HEK293T (cell line): ENCODE results near the gene ALLC.

Source experiments
- CTCF ChIA-PET: fragments of 350-600 bp; formaldehyde crosslinking; extraction: SDS; loops from one replicate; lab custom pipeline; 2021; ENCODE audit warnings: antibody characterized with exemption, inconsistent platforms; lab: Yijun Ruan, JAX
- POLR2A ChIA-PET: fragments of 350-600 bp; formaldehyde crosslinking; extraction: SDS; loops from one replicate; lab custom pipeline; 2020; ENCODE audit warnings: antibody characterized with exemption, inconsistent platforms; lab: Yijun Ruan, JAX
- DNase-seq: peaks from one replicate; pipeline ENCODE4 v3.0.0; 2012; ENCODE audit warnings: mixed read lengths; ENCODE audit errors: extremely low spot score
- ARNT ChIP-seq: fragments of 450-650 bp; IDR thresholded peaks from 2 replicates; pipeline ENCODE4 v1.6.1; 2017; ENCODE audit warnings: mild to moderate bottlenecking
- BHLHE40 ChIP-seq: fragments of 450-650 bp; IDR thresholded peaks from 2 replicates; pipeline ENCODE4 v1.6.1; 2016; ENCODE audit warnings: mild to moderate bottlenecking, moderate library complexity, borderline replicate concordance
- CTBP1 ChIP-seq: fragments of 450-650 bp; IDR thresholded peaks from 2 replicates; pipeline ENCODE4 v1.6.1; 2016; ENCODE audit warnings: borderline replicate concordance
- ELF4 ChIP-seq: fragments of 450-650 bp; IDR thresholded peaks from 2 replicates; pipeline ENCODE4 v1.6.1; 2017; ENCODE audit warnings: antibody characterized with exemption
- FOXA1 ChIP-seq: fragments of 450-650 bp; IDR thresholded peaks from 2 replicates; pipeline ENCODE4 v1.6.1; 2016; ENCODE audit warnings: mild to moderate bottlenecking
- FOXK2 ChIP-seq: fragments of 450-650 bp; IDR thresholded peaks from 2 replicates; pipeline ENCODE4 v1.6.1; 2016; ENCODE audit warnings: mild to moderate bottlenecking
- FOXM1 ChIP-seq: fragments of 450-650 bp; IDR thresholded peaks from 2 replicates; pipeline ENCODE4 v1.6.1; 2017; ENCODE audit warnings: mild to moderate bottlenecking, borderline replicate concordance
- HDGF ChIP-seq: fragments of 450-650 bp; IDR thresholded peaks from 2 replicates; pipeline ENCODE4 v1.6.1; 2017; ENCODE audit warnings: antibody characterized with exemption, borderline replicate concordance
- L3MBTL2 ChIP-seq: fragments of 450-650 bp; conservative IDR thresholded peaks from 2 replicates; pipeline ENCODE4 v1.6.1; 2016; ENCODE audit warnings: mild to moderate bottlenecking
- LEF1 ChIP-seq: fragments of 450-650 bp; IDR thresholded peaks from 2 replicates; pipeline ENCODE4 v1.6.1; 2017; ENCODE audit warnings: mild to moderate bottlenecking, borderline replicate concordance
- NFRKB ChIP-seq: fragments of 450-650 bp; IDR thresholded peaks from 2 replicates; pipeline ENCODE4 v1.6.1; 2016; ENCODE audit warnings: mild to moderate bottlenecking, moderate library complexity
- PKNOX1 ChIP-seq: fragments of 450-650 bp; IDR thresholded peaks from 2 replicates; pipeline ENCODE4 v1.6.1; 2016
- SP1 ChIP-seq: fragments of 450-650 bp; IDR thresholded peaks from 2 replicates; pipeline ENCODE4 v1.6.1; 2017
- SUZ12 ChIP-seq: fragments of 450-650 bp; IDR thresholded peaks from 2 replicates; pipeline ENCODE4 v1.6.1; 2016; ENCODE audit warnings: mild to moderate bottlenecking
- TARDBP ChIP-seq: fragments of 450-650 bp; IDR thresholded peaks from 2 replicates; pipeline ENCODE4 v1.6.1; 2016
- ZNF384 ChIP-seq: fragments of 450-650 bp; IDR thresholded peaks from 2 replicates; pipeline ENCODE4 v1.6.1; 2016

Gene ALLC

DNA sequence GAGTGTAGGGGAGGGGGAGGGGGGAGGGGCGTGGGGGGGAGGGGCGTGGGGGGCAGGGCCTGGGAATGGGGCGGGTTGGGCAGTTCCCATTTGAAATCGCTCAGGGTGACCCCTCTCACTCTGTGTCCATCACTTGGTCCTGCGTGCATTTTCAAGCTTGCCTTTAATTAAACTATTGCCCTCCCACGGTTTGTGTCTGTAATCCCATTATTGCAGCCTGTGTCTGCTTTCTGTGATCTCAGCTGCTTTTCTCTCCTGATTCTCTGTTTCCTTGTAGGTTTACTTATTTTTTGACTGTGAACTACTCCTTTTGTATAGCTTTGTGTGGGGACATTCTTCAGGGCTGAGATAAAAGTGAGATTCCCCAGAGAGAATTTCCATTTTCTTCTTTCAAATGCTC, 46.7 kb downstream of the ALLC start:
- CTCF ChIA-PET, result no interaction called here

GRCh38 chr2:3705782-3706181, 47.8 kb downstream of the ALLC start:
- CTCF ChIA-PET, result no interaction called here
- POLR2A ChIA-PET, result no interaction called here
- DNase-seq, result no peak
- no peak for TF ChIP-seq ZNF384
- TF ChIP-seq PKNOX1, result no peak
- TF ChIP-seq BHLHE40, result no peak
- TF ChIP-seq FOXM1, result no peak
- TF ChIP-seq FOXA1, result no peak
- TF ChIP-seq ELF4, result no peak
- no peak for TF ChIP-seq SP1
- TF ChIP-seq L3MBTL2, result no peak
- TF ChIP-seq FOXK2, result no peak
- no peak for TF ChIP-seq TARDBP
- TF ChIP-seq NFRKB, result no peak
- no peak for TF ChIP-seq ARNT

More for the DNA sequence above, 46.7 kb downstream of the ALLC start:
- DNase-seq, result no peak
- TF ChIP-seq LEF1 (no peak), NFRKB (no peak), CTBP1 (no peak), ARNT (no peak), ELF4 (no peak), L3MBTL2 (no peak), TARDBP (no peak)
- POLR2A ChIA-PET, result no interaction called here

DNA sequence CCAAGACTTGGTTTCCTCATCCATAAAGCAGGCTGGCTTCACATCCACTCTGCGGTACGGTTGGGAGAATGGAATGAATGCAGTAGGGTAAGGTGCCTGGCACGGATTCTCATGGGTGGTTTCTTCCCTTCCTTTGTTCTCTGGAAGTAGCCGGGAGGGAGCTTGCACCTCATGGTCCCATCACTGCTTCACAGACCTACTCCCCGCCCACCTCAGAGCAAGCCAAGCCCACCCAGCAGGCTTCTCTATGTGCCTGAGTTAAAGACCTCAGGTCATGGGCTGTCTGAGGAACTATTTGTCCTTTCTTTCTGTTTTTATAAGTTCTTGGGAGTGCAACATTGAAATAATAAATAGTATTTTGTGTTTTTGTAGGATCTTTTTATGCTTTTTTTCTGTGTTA, 48.9 kb downstream of the ALLC start:
- no peak for DNase-seq
- POLR2A ChIA-PET, result no interaction called here
- TF ChIP-seq ELF4 (no peak), CTBP1 (no peak), LEF1 (no peak), L3MBTL2 (no peak), FOXA1 (no peak), HDGF (no peak), PKNOX1 (no peak), FOXK2 (no peak), ARNT (no peak), FOXM1 (no peak), SP1 (no peak)
- CTCF ChIA-PET, result no interaction called here

DNA sequence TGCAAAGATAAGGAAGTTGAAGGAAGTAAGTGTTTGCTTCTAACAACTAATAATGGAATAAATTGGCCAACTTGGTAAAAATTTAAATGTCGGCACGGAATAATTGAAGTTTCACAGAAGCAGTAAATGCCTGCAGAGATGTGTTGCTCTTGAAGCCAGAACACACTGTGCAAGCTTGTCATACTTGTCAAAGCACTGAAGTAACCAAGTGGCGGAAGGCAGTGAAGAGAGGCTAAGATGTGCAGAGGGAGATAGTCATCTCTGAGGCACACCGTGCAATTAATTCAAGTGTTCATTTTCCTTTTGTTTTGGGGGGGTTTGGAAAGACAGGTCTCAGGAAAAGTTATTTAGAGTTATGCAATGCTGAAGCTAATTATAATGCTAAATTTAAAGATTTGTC, 50.6 kb downstream of the ALLC start:
- CTCF ChIA-PET, result interaction anchor here (0.5 kb wide), 1 partner anchor 916 kb away, joined by 4 read pairs; no protein-coding TSS in a partner anchor
- POLR2A ChIA-PET, result no interaction called here

DNA sequence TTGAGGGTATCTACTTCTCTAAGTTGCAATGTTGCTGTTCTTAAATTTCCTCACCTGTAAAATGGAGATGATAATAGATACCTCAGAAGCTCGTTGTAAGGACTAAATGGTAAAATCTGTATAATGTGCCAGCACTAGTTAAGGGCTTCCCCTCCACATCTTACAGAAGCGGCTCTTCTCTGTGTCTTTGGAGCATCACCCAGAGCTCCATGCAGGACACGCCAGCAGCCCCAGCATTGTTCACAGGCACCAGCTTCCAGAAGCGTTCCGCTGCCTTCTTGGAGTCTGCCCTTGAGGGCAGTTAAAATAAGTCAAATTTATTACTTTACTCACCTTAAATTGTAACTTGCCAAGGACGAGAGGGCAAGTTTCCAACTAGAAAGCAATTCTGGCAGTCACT, 51.2 kb downstream of the ALLC start:
- POLR2A ChIA-PET, result no interaction called here
- TF ChIP-seq LEF1, result no peak
- TF ChIP-seq CTBP1, result no peak
- no peak for TF ChIP-seq NFRKB
- TF ChIP-seq PKNOX1, result no peak
- TF ChIP-seq SUZ12, result no peak
- TF ChIP-seq SP1, result no peak
- TF ChIP-seq FOXK2, result no peak
- no peak for TF ChIP-seq FOXM1
- no peak for TF ChIP-seq L3MBTL2
- no peak for TF ChIP-seq FOXA1
- TF ChIP-seq ELF4, result no peak
- TF ChIP-seq BHLHE40, result no peak
- TF ChIP-seq HDGF, result no peak
- DNase-seq, result no peak
- CTCF ChIA-PET, result interaction anchor here (0.5 kb wide), 1 partner anchor 915 kb away, joined by 4 read pairs; no protein-coding TSS in a partner anchor

More for the DNA sequence above, 50.6 kb downstream of the ALLC start:
- no peak for TF ChIP-seq TARDBP
- no peak for TF ChIP-seq FOXA1
- no peak for TF ChIP-seq SP1
- TF ChIP-seq HDGF, result no peak
- TF ChIP-seq ARNT, result no peak
- TF ChIP-seq BHLHE40, result no peak
- TF ChIP-seq CTBP1, result no peak
- TF ChIP-seq PKNOX1, result no peak
- no peak for DNase-seq

- CTCF ChIA-PET, result no interaction called here
- POLR2A ChIA-PET, result no interaction called here
- TF ChIP-seq SUZ12, result no peak
- no peak for TF ChIP-seq CTBP1
- no peak for TF ChIP-seq FOXK2
- no peak for TF ChIP-seq FOXA1
- no peak for TF ChIP-seq LEF1
- no peak for TF ChIP-seq BHLHE40
- no peak for TF ChIP-seq ZNF384
- TF ChIP-seq FOXM1, result no peak
- no peak for DNase-seq
These were observed 54.4 kb downstream of the ALLC start for GRCh38 chr2:3712424-3712823.
